Measurements from ENCODE around the gene MICB.
A peak's percentile ranks its signal among the peaks of the same experiment; 100 is the strongest.
"Not testable (repeated sequence)": the region's sequence is repeated elsewhere in the genome, so short reads cannot be mapped to it uniquely, and the experiment has no call there.

MICB gene

DNA sequence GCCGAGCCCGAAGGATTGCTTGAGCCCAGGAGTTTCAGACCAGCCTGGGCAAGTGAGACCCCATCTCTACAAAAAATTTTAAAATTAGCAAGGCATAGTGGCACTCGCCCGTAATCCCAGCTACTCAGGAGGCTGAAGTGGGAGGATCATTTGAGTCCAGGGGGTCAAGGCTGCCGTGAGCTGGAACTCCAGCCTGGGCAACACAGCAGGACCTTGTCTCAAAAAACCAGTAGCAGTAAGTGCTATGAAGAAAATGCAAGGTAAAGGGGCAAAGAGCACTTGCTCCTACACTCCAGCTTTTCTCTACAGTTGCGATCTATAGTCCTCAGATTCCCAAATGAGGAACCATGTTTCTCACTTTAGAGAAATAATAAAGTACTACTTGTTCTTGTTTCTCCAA is 45.7 kb downstream of the MICB start:
- no peak for DNase-seq

DNA sequence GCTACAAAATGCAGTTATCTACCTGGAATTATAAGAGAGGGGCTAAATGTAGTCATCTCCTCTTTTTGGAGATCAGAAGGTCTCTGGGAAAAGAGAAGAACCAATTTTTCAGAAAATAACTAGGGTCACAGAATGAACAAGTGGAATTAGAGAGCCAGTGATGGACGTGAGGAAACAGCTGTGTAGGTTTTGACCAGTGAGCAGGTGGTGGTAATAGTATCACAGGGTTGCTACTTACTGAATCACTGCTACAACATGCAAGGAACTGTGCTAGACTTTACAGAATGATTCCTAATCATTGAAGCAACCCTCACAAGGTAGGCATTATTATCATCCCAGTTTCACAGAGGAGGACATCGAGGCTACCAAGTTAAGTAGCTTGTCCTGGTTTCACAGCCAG is 46.7 kb downstream of the MICB start:
- DNase-seq, result no peak

DNA sequence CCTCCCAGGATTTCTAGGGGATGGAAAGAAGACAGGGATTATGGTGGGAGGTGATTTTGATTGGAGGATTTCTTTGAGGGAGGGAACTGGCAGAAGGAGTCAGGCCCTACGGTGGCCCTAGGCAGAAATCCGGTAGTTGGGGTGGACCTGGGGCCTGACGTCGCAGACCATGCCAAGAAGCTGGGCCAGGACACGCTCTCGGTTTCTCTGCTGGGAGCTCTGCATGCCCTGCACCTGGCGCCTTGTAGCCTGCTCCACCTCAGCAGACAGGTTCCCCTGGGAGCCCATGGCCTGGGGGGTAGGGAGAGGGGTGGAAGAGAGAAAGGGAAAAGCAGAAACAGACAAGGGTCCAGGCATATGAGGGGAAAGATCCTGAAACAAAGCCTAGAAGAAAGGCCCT is 47.3 kb downstream of the MICB start:
- DNase-seq, result no peak

GRCh38 chr6:31546339-31546957 is 48.5 kb downstream of the MICB start, which contains the start of gene ATP6V1G2:
ATP6V1G2 (minus strand) TSS chr6:31546608; CDS start chr6:31546559, 49 bp downstream.
- peak; percentile 98 for DNase-seq

GRCh38 chr6:31546958-31547726 is 49.2 kb downstream of the MICB start, which contains the start of gene NFKBIL1:
NFKBIL1 (plus strand) TSS chr6:31547608; CDS start chr6:31547695, 87 bp downstream.
- peak; percentile 97 for DNase-seq

DNA sequence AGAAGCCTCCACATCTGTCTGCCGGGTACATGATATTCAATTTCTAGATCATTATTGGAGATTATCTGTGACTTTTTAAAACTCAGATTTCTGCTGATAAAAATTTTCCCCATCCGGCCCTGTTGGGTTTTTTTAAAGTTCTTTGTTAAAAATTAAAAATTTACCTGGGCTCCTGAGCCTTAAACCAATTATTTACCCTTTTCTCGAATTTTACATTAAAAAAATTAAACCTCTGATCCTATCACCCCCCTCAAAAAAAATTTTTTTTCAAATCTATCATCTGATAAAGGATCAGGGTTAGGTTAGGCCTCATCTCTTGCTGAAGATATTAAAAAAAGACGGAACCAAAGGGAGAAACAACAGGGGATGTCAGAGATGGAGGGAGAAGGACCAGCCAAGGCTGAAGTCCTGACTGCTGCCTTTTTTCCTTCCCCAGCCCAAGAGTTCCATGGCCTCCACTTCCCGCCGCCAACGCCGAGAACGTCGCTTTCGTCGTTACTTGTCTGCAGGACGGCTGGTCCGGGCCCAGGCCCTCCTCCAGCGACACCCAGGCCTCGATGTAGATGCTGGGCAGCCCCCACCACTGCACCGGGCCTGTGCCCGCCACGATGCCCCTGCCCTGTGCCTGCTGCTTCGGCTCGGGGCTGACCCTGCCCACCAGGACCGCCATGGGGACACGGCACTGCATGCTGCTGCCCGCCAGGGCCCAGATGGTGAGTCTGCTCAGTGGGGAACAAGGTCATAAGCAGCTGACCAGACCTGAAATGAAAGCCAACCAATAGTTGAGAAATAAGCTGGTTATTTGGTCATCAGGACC is 50.0 kb downstream of the MICB start:
- DNase-seq, result no peak

DNA sequence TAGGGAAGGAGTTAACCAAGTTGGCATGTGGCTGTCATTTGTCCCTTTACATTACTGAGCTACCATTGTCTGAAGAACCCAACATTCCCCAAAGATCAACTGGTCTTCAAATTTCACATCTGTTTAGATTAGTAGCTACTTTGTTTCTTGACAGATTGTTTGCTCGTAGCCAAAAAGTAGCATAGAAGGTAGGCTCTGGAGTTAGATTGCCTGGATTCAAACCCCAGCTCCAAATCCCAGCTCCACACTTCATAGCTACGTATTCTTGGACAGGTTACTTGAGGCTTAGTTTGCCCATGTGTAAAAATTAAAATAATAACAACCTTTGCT is 50.6 kb downstream of the MICB start:
- no peak for DNase-seq

DNA sequence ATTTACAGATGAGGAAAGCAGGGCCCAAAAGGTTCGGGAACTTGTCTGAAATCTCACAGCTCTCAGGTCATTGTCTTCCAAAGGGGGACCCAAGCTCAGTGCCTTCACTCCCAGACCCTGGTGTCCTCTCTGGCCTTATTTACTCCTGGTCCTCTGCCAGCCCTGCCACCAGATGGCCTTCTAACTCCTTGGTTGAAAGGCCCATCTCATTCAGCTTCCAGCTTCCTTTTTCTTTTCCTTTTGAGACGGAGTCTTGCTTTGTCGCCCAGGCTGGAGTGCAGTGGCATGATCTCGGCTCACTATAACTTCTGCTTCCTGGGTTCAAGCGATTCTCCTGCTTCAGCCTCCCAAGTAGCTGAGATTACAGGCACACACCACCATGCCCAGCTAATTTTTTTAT is 53.4 kb downstream of the MICB start:
- not testable (repeated sequence) for DNase-seq

- no peak for DNase-seq
Measured at GRCh38 chr6:31556307-31556706, 58.4 kb downstream of the MICB start.

DNA sequence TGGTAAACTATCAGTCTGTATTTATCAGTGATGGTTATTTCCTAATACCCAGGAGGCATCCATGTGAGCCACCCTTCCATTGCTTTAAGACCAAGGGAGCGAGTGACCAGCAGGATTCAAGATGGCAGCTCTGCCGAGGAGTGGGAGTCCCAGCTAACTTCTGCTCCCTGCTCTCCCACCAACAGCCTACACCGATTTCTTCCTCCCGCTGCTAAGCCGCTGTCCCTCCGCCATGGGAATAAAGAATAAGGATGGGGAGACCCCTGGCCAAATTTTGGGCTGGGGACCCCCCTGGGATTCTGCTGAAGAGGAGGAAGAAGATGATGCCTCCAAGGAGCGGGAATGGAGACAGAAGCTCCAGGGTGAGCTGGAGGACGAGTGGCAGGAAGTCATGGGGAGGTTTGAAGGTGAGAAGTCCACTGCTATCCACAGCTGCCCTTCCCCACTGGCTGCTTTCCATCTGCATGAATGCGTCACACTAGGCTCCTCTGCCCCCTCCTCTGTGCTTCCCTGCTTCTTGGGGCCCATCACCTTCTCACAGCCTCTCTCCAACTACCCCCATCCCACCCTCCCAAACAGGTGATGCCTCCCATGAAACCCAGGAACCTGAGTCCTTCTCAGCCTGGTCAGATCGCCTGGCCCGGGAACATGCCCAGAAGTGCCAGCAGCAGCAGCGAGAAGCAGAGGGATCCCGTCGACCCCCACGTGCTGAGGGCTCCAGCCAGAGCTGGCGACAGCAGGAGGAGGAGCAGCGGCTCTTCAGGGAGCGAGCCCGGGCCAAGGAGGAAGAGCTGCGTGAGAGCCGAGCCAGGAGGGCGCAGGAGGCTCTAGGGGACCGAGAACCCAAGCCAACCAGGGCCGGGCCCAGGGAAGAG is 59.7 kb downstream of the MICB start:
- no peak for DNase-seq

DNA sequence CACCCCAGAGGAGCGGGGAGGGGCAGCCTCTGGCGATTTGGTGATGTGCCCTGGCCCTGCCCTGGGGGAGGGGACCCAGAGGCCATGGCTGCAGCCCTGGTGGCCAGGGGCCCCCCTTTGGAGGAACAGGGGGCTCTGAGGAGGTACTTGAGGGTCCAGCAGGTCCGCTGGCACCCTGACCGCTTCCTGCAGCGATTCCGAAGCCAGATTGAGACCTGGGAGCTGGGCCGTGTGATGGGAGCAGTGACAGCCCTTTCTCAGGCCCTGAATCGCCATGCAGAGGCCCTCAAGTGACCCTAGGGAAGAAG is 60.3 kb downstream of the MICB start:
- no peak for DNase-seq

DNA sequence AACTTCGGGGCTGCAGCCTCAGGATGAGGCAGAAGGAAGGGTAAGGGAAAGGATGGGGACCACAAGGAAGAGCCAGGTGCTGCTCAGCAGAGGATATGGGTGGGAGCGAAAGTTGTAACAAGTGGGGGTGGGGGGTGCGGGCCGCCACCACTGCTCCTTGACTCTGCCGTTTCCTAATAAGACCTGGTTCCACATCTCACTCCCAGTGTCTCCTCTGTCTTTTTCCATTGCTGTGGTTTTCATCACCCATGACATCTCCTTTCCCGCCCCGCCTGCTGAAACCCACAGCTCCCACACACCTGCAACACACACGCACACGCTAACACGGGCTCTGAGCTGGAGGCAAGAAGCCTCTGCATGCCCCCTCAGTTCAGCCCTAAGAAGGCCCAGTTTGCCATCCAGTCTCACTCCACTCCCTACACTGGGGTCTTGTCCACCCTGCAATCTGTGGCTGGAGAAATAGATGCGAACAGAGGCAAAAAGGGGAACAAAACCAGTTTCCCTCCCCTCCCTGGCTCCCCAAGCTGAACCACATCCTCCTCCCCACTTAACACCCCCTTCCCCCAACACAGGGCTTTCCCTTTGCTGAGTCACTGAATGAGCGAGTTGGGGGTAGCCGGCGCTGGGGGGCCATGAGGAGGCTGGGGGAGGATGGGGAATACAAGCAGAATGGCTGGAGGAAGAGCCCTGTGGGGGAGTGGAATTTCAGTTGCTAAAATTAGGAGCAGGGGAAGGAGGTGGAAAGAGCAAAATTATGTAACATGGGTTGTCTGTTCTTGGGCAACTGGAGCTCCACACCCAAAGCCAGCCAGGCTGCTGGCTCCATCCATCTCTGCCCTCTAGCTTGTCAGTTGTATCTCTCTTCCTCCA is 60.9 kb downstream of the MICB start:
- no peak for DNase-seq

DNA sequence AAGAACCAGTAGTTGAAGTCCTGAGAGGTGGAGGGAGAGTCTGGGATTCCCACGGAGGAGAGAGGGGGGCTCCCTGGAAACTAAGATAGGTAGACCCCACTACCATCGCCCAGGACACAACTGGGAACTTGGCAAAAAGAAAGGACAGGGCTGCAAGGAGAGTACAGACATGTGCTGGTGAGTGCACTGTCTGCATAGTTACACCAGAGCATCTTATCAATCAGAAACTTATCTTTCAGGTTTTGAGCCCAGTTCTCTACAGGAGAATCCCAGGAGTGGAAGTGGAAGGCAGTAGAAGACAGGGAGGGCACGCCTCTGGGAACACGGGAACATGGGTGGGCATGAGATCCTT is 61.6 kb downstream of the MICB start:
- no peak for DNase-seq

- DNase-seq, result no peak
Measured at GRCh38 chr6:31559958-31560696, 62.2 kb downstream of the MICB start.

GRCh38 chr6:31560697-31561058 is 62.7 kb downstream of the MICB start:
- DNase-seq, result no peak
